ENCODE measurements around the gene OLR1.
"Not testable (repeated sequence)": the region's sequence is repeated elsewhere in the genome, so short reads cannot be mapped to it uniquely, and the experiment has no call there.

GRCh38 chr12:10186958-10187357 lies 15.0 kb upstream of the OLR1 start:
- TF ChIP-seq CTCF (IDR thresholded peaks at IDR 0.05); ZNF263 (CRISPR knock-in tag; IDR thresholded peaks at IDR 0.05; ENCODE audit: low read depth); FOXP1 (CRISPR knock-in tag; IDR thresholded peaks at IDR 0.05; ENCODE audit: borderline replicate concordance); JUN (CRISPR knock-in tag; IDR thresholded peaks at IDR 0.05); ZNF416 (CRISPR knock-in tag; IDR thresholded peaks at IDR 0.05); RORB (CRISPR knock-in tag; IDR thresholded peaks at IDR 0.05); CREB1 (CRISPR knock-in tag; IDR thresholded peaks at IDR 0.05); ZSCAN18 (CRISPR knock-in tag; IDR thresholded peaks at IDR 0.05); MYBL2 (CRISPR knock-in tag; IDR thresholded peaks at IDR 0.05); E2F4 (CRISPR knock-in tag; IDR thresholded peaks at IDR 0.05; ENCODE audit: borderline replicate concordance, low read depth): not testable (repeated sequence)
